IMR-90 (cell line): ENCODE data around the gene NUP50. TPM values are rescaled to one million over a fixed set of nuclear protein-coding genes. Genes with fewer than 3 reads are reported as not detected.

ENCODE experiments used
- ATAC-seq: fragments of 200-7000 bp; cut with Tn5 transposase; 2 replicates; pipeline ENCODE4 v1.9.1; 2020; ENCODE audit warnings: low read depth, mild to moderate bottlenecking, moderate library complexity
- BruUV-seq: library from RNA; stranded (reverse); fragments of 400-500 nt; replicated peaks from 2 replicates; lab custom pipeline; 2021; lab: Mats Ljungman, UMichigan
- CTCF ChIA-PET: fragments of 300-600 bp; formaldehyde crosslinking; extraction: SDS; loops from one replicate; lab custom pipeline; 2021; ENCODE audit warnings: antibody characterized with exemption; lab: Yijun Ruan, JAX
- POLR2A ChIA-PET: fragments of 300-600 bp; sonication (Branson Sonifier 250); formaldehyde crosslinking; loops from one replicate; lab custom pipeline; 2022; ENCODE audit warnings: antibody characterized with exemption; ENCODE audit not compliant: unreplicated experiment; lab: Charles Lee
- DNase-seq: peaks from one replicate; pipeline ENCODE4 v3.0.0; 2013
- H2AFZ ChIP-seq: replicated peaks from 2 replicates; pipeline ENCODE3; 2013; ENCODE audit warnings: low read length, mild to moderate bottlenecking; ENCODE audit not compliant: poor library complexity
- H2AK5ac ChIP-seq: 2 replicates; pipeline ENCODE4 v1.6.1; 2013; ENCODE audit warnings: low read depth, low read length, inconsistent platforms
- H2AK9ac ChIP-seq: replicated peaks from 2 replicates; pipeline ENCODE3; 2013; ENCODE audit warnings: mild to moderate bottlenecking, low read depth, low read length, moderate library complexity; ENCODE audit not compliant: poor library complexity
- H2BK120ac ChIP-seq: 2 replicates; pipeline ENCODE4 v1.6.1; 2013; ENCODE audit warnings: low read depth, low read length, inconsistent platforms
- H2BK15ac ChIP-seq: 3 replicates; pipeline ENCODE4 v1.6.1; 2013; ENCODE audit warnings: low read depth, low read length, inconsistent platforms
- H2BK20ac ChIP-seq: 2 replicates; pipeline ENCODE4 v1.6.1; 2013; ENCODE audit warnings: low read depth, mild to moderate bottlenecking, inconsistent platforms, low read length, moderate library complexity
- H2BK5ac ChIP-seq: 2 replicates; pipeline ENCODE4 v1.6.1; 2013; ENCODE audit warnings: mild to moderate bottlenecking, low read depth, low read length, inconsistent platforms; ENCODE audit not compliant: poor library complexity, severe bottlenecking
- H3K14ac ChIP-seq: replicated peaks from 2 replicates; pipeline ENCODE4 v1.6.1; 2013; ENCODE audit warnings: low read depth, low read length, inconsistent platforms
- H3K18ac ChIP-seq: 2 replicates; pipeline ENCODE4 v1.6.1; 2013; ENCODE audit warnings: low read depth, low read length, control low read depth
- H3K23ac ChIP-seq: 2 replicates; pipeline ENCODE4 v1.6.1; 2013; ENCODE audit warnings: low read depth, low read length, inconsistent platforms
- H3K27ac ChIP-seq: 2 replicates; pipeline ENCODE4 v1.5.1; 2013; ENCODE audit warnings: mild to moderate bottlenecking, control low read depth, low read length; ENCODE audit not compliant: insufficient read depth
- H3K27me3 ChIP-seq: 2 replicates; pipeline ENCODE4 v1.6.1; 2013; ENCODE audit warnings: low read length; ENCODE audit not compliant: control insufficient read depth, insufficient read depth
- H3K36me3 ChIP-seq: 2 replicates; pipeline ENCODE4 v1.6.1; 2013; ENCODE audit warnings: low read length, mixed read lengths; ENCODE audit not compliant: control insufficient read depth, insufficient read depth
- H3K4ac ChIP-seq: 2 replicates; pipeline ENCODE4 v1.6.1; 2013; ENCODE audit warnings: low read depth, low read length, inconsistent platforms
- H3K4me1 ChIP-seq: 2 replicates; pipeline ENCODE4 v1.6.1; 2013; ENCODE audit warnings: low read length, mixed read lengths; ENCODE audit not compliant: control insufficient read depth, insufficient read depth
- H3K4me2 ChIP-seq: 2 replicates; pipeline ENCODE4 v1.6.1; 2013; ENCODE audit warnings: low read depth, mild to moderate bottlenecking, control low read depth, low read length, moderate library complexity
- H3K4me3 ChIP-seq: 2 replicates; pipeline ENCODE4 v1.5.1; 2013; ENCODE audit warnings: low read depth, mild to moderate bottlenecking, control low read depth, low read length, moderate library complexity; ENCODE audit not compliant: insufficient read depth
- H3K56ac ChIP-seq: 2 replicates; pipeline ENCODE4 v1.6.1; 2013; ENCODE audit warnings: low read length, inconsistent platforms; ENCODE audit not compliant: insufficient read depth; ENCODE audit errors: extremely low read depth
- H3K79me1 ChIP-seq, 2 experiments: 2 replicates each; pipeline ENCODE4 v1.6.1; 2013; ENCODE audit warnings: low read length in 2 of 2, inconsistent platforms in 1 of 2, low read depth in 1 of 2
- H3K9ac ChIP-seq: 2 replicates; pipeline ENCODE4 v1.6.1; 2013; ENCODE audit warnings: low read depth, low read length, control low read depth
- H3K9me1 ChIP-seq: 2 replicates; pipeline ENCODE4 v1.6.1; 2013; ENCODE audit warnings: low read length, inconsistent platforms; ENCODE audit not compliant: insufficient read depth
- H3K9me3 ChIP-seq: 2 replicates; pipeline ENCODE4 v1.6.1; 2013; ENCODE audit warnings: low read length; ENCODE audit not compliant: control insufficient read depth, insufficient read depth
- H4K20me1 ChIP-seq: 2 replicates; pipeline ENCODE4 v1.6.1; 2013; ENCODE audit warnings: low read length, inconsistent platforms; ENCODE audit not compliant: insufficient read depth
- H4K5ac ChIP-seq: 2 replicates; pipeline ENCODE4 v1.6.1; 2013; ENCODE audit warnings: mild to moderate bottlenecking, low read depth, low read length, control low read depth
- H4K8ac ChIP-seq, 2 experiments: 2 replicates each; pipeline ENCODE4 v1.6.1; 2013; ENCODE audit warnings: low read depth in 2 of 2, low read length in 2 of 2, control low read depth in 1 of 2, inconsistent platforms in 1 of 2
- H4K91ac ChIP-seq: 2 replicates; pipeline ENCODE4 v1.6.1; 2013; ENCODE audit warnings: low read depth, low read length, inconsistent platforms; ENCODE audit not compliant: insufficient read depth
- BHLHE40 ChIP-seq: fragments of 150-350 bp; IDR thresholded peaks from 2 replicates; pipeline ENCODE4 v1.6.1; 2016; ENCODE audit warnings: mild to moderate bottlenecking, low read depth, low read length
- FOS ChIP-seq: fragments of 150-350 bp; IDR thresholded peaks from 2 replicates; pipeline ENCODE4 v1.6.1; 2016; ENCODE audit warnings: low read depth, low read length
- MAZ ChIP-seq: IDR thresholded peaks from 2 replicates; pipeline ENCODE4 v1.6.1; 2012; ENCODE audit warnings: low read depth, mild to moderate bottlenecking, low read length, improper control_type of control experiment, moderate library complexity, borderline replicate concordance
- MXI1 ChIP-seq: IDR thresholded peaks from 2 replicates; pipeline ENCODE4 v1.6.1; 2012; ENCODE audit warnings: low read depth, mild to moderate bottlenecking, low read length, moderate library complexity, borderline replicate concordance
- RCOR1 ChIP-seq: IDR thresholded peaks from 2 replicates; pipeline ENCODE4 v1.6.1; 2012; ENCODE audit warnings: mild to moderate bottlenecking, low read length, improper control_type of control experiment; ENCODE audit not compliant: insufficient replicate concordance
- RFX5 ChIP-seq: IDR thresholded peaks from 2 replicates; pipeline ENCODE4 v1.8.0; 2012; ENCODE audit warnings: low read depth, mild to moderate bottlenecking, low read length, moderate library complexity
- WGBS, 2 experiments: methylation state at CpG; one replicate each; pipeline versions ENCODE4 v1.1.5 to v1.1.7; 2013; ENCODE audit warnings: missing lambda C conversion rate in 2 of 2; ENCODE audit not compliant: insufficient read length in 1 of 2; ENCODE audit errors: extremely low coverage in 2 of 2; 5-methylcytosine and 5-hydroxymethylcytosine counted together
- dilution Hi-C: fragments of 300-500 bp; cut with HindIII; formaldehyde crosslinking; loops from one replicate; pipeline ENCODE4 v1.14.3; 2018; ENCODE audit warnings: low sequenced_read_pairs; ENCODE audit not compliant: unreplicated experiment
- in situ Hi-C: fragments of 300-500 bp; cut with MboI; formaldehyde crosslinking; loops from 3 replicates; pipeline ENCODE4 v1.14.3; 2019; ENCODE audit warnings: low sequenced_read_pairs, inconsistent platforms, mixed read lengths
- intact Hi-C: fragments of 100-400 bp; cut with micrococcal nuclease; formaldehyde crosslinking; loops from 2 replicates; pipeline ENCODE4 v1.10.0; 2022
- polyA plus RNA-seq, 3 experiments: library from polyadenylated mRNA; depleted of rRNA; stranded (reverse); fragments of >200 nt; gene quantifications; 2 replicates each; pipeline ENCODE4 v1.2.3, GENCODE V29; 2012; ENCODE audit warnings: low replicate concordance in 1 of 3
- total RNA-seq: library from RNA; depleted of rRNA; stranded (reverse); fragments of >200 nt; gene quantifications from 2 replicates; pipeline ENCODE4 v1.2.3, GENCODE V29; 2012
- TF ChIP-seq, protein P1 (sequence below): conservative IDR thresholded peaks from 2 replicates; pipeline ENCODE4 v1.5.1; 2012; ENCODE audit warnings: mild to moderate bottlenecking, low read depth, low read length, improper control_type of control experiment
- TF ChIP-seq, protein P2 (sequence below): fragments of 150-350 bp; IDR thresholded peaks from 2 replicates; pipeline ENCODE4 v1.6.1; 2016; ENCODE audit warnings: low read depth, mild to moderate bottlenecking, low read length, moderate library complexity, borderline replicate concordance

Gene NUP50
- total and polyA plus RNA-seq, 2 of the 4 experiments (the other 2 are of a cell fraction) = 12.8 to 65.4 TPM

DNA sequence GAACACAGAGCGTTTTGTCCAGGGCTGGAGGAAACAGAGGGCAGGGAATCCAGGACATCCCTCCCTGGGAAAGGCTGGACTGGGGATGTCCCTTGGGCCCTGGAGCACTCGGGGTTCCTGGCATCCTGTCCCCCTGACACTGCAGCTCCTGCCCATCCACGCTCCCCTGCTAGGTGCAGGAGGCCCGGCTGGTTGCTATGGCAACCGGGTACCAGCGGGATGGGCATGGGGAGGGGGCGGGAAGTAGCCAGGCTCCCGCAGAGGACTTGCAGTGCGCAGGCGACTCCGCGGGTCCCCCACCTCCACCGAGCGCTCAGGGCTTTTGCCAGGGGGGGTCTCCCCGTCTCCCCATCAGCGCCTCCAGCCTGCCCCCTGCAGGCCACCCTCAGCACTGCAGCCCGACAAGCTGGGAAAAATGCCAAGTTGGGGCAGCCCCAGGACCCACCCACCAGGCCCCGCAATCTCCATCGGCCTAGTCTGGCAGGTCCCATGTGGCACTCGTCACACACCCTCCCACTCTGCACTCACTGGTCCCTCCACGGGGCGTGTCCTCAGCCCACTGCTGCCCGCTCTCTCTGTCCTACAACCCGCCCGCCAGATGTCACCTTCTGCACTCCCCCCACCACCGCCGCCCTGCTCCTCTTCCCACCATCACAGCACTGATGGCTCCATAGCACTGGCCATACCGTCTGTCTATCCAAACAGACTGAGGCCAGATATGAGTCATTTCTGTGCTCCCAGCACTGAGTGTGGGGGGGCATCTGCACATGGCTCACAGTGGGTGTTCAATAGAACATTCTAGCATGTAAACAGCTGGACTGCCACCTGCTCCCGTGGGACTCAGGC lies 45.5 kb downstream of the NUP50 start:
- H2AFZ ChIP-seq = peak overlapping the region; percentile 74
- H3K4me2 ChIP-seq = 0 out of 2 replicates have a peak overlapping the region, but pooled peaks have one; percentile 18
- H3K56ac ChIP-seq = no peak overlapping the region
- no peak overlapping the region for H4K5ac ChIP-seq
- H4K20me1 ChIP-seq = peaks cover 31% of the 10 kb centered on the region
- H4K91ac ChIP-seq = peak overlapping the region; percentile 49; the same call in 1 of the 2 replicates
- H3K4me1 ChIP-seq = peaks cover 40% of the 10 kb centered on the region
- intact Hi-C loops (no loop called here), dilution Hi-C loops (no loop called here), in situ Hi-C loops (no loop called here)
- no peak overlapping the region for H3K18ac ChIP-seq
- CTCF ChIA-PET = interaction anchor here (0.6 to 0.7 kb wide), 2 partner anchors 44 to 86 kb away, joined by 4 to 6 read pairs; no protein-coding TSS in a partner anchor
- H3K9ac ChIP-seq = no peak overlapping the region
- peaks cover 12% of the 10 kb centered on the region; the same call in 1 of the 2 replicates for H3K36me3 ChIP-seq
- no peaks in the 10 kb centered on the region for H3K9me3 ChIP-seq
- no peak for TF ChIP-seq RFX5
- TF ChIP-seq MAZ = 0 out of 2 replicates have a peak, but pooled peaks have one; percentile 8
- TF ChIP-seq FOS = peak; percentile 92
- TF ChIP-seq, protein P1, sequence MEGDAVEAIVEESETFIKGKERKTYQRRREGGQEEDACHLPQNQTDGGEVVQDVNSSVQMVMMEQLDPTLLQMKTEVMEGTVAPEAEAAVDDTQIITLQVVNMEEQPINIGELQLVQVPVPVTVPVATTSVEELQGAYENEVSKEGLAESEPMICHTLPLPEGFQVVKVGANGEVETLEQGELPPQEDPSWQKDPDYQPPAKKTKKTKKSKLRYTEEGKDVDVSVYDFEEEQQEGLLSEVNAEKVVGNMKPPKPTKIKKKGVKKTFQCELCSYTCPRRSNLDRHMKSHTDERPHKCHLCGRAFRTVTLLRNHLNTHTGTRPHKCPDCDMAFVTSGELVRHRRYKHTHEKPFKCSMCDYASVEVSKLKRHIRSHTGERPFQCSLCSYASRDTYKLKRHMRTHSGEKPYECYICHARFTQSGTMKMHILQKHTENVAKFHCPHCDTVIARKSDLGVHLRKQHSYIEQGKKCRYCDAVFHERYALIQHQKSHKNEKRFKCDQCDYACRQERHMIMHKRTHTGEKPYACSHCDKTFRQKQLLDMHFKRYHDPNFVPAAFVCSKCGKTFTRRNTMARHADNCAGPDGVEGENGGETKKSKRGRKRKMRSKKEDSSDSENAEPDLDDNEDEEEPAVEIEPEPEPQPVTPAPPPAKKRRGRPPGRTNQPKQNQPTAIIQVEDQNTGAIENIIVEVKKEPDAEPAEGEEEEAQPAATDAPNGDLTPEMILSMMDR = peak; percentile 58
- peak; percentile 71; the same call in 1 of the 2 replicates for TF ChIP-seq MXI1
- TF ChIP-seq, protein P2, sequence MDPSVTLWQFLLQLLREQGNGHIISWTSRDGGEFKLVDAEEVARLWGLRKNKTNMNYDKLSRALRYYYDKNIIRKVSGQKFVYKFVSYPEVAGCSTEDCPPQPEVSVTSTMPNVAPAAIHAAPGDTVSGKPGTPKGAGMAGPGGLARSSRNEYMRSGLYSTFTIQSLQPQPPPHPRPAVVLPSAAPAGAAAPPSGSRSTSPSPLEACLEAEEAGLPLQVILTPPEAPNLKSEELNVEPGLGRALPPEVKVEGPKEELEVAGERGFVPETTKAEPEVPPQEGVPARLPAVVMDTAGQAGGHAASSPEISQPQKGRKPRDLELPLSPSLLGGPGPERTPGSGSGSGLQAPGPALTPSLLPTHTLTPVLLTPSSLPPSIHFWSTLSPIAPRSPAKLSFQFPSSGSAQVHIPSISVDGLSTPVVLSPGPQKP = no peak
- peak; percentile 33; the same call in 1 of the 2 replicates for TF ChIP-seq BHLHE40
- TF ChIP-seq RCOR1 = peak; percentile 71
- H3K4me3 ChIP-seq = no peak overlapping the region
- peak overlapping the region; percentile 40 for H2BK5ac ChIP-seq
- no peak overlapping the region for H3K23ac ChIP-seq
- peak overlapping the region; percentile 46; the same call in 1 of the 3 replicates for H2BK15ac ChIP-seq
- peak overlapping the region; percentile 34; the same call in 1 of the 2 replicates for H2BK20ac ChIP-seq
- H3K27ac ChIP-seq = no peak overlapping the region
- H3K9me1 ChIP-seq = peaks cover 33% of the 10 kb centered on the region
- 31% methylated on average over 12 of the region's 29 CpGs; no CpG with 5 or more reads in 1 of the 2 experiments for WGBS, 2 experiments
- ATAC-seq = peak; percentile 67
- H3K4ac ChIP-seq = peak overlapping the region; percentile 73
- H2AK5ac ChIP-seq = peak overlapping the region; percentile 88
- H2AK9ac ChIP-seq = peak overlapping the region; percentile 86
- no peaks in the 10 kb centered on the region for H3K27me3 ChIP-seq
- peak overlapping the region in 1 of 2 experiments; percentile 66; a peak in 1 of 4 replicates for H4K8ac ChIP-seq
- POLR2A ChIA-PET = no interaction called here
- peak; percentile 91 for DNase-seq
- peaks cover 15 to 58% of the 10 kb centered on the region in 2 experiments; a peak in 3 of 4 replicates for H3K79me1 ChIP-seq
- peak overlapping the region; percentile 41 for H3K14ac ChIP-seq
- peak overlapping the region; percentile 55 for H2BK120ac ChIP-seq
- BruUV-seq = no TSS peak
